A549 (cell line): ENCODE data around the gene TNS2. TPM values are rescaled to one million over a fixed set of nuclear protein-coding genes. Genes with fewer than 3 reads are reported as not detected.
A peak's percentile ranks its signal among the peaks of the same experiment; 100 is the strongest.

Experiments used
- ATAC-seq, 2 experiments: fragments of 200-7000 bp in 1 of 2; fragments of >200 bp in 1 of 2; cut with Nextera tagmentation in 1 of 2; cut with Tn5 transposase in 1 of 2; 3 replicates each; pipeline versions ENCODE4 v1.8.0 to v1.9.1; 2018 to 2020; ENCODE audit warnings: mild to moderate bottlenecking in 1 of 2, moderate library complexity in 1 of 2
- CTCF ChIA-PET: fragments of 300-600 bp; sonication (Branson Sonifier 250); formaldehyde crosslinking; extraction: SDS; loops from one replicate; lab custom pipeline; 2021; ENCODE audit warnings: antibody characterized with exemption, inconsistent platforms; lab: Yijun Ruan, JAX
- POLR2A ChIA-PET: fragments of 350-600 bp; formaldehyde crosslinking; extraction: SDS; loops from one replicate; lab custom pipeline; 2021; ENCODE audit warnings: antibody characterized with exemption, inconsistent platforms; lab: Yijun Ruan, JAX
- DNase-seq, 2 experiments: peaks; one replicate each; pipeline versions ENCODE4 v3.0.0 to v3.0.0-alpha.2; 2011 to 2016; ENCODE audit warnings: low read depth in 1 of 2, low spot score in 1 of 2
- FAIRE-seq: peaks from 2 replicates; lab custom pipeline; 2011; peaks lifted over from hg19 to GRCh38; lab: Jason Lieb, UNC
- H3K27ac ChIP-seq, 2 experiments: fragments of >200 bp; sonication (Bioruptor Twin); formaldehyde crosslinking; 3 replicates each; pipeline ENCODE4 v1.5.1; 2016 to 2017
- H3K4me1 ChIP-seq: fragments of >200 bp; sonication (Bioruptor Twin); formaldehyde crosslinking; 3 replicates; pipeline ENCODE4 v1.6.1; 2016
- H3K4me2 ChIP-seq: fragments of >200 bp; sonication (Bioruptor Twin); formaldehyde crosslinking; 3 replicates; pipeline ENCODE4 v1.6.1; 2016
- H3K4me3 ChIP-seq: fragments of >200 bp; sonication (Bioruptor Twin); formaldehyde crosslinking; 3 replicates; pipeline ENCODE4 v1.5.1; 2016
- H3K9me3 ChIP-seq: fragments of >200 bp; sonication (Bioruptor Twin); formaldehyde crosslinking; 3 replicates; pipeline ENCODE4 v1.6.1; 2016
- CBX8 ChIP-seq: fragments of 200-600 bp; sonication (generic); IDR thresholded peaks from 2 replicates; pipeline ENCODE4 v1.6.1; 2016
- CHD4 ChIP-seq: fragments of 200-600 bp; sonication (generic); IDR thresholded peaks from 2 replicates; pipeline ENCODE4 v1.6.1; 2016; ENCODE audit warnings: antibody characterized with exemption, mild to moderate bottlenecking, borderline replicate concordance
- EHMT2 ChIP-seq: fragments of 200-600 bp; sonication (generic); IDR thresholded peaks from 2 replicates; pipeline ENCODE4 v1.6.1; 2016; ENCODE audit warnings: antibody characterized with exemption, low read depth, mild to moderate bottlenecking, moderate library complexity
- EP300 ChIP-seq, 2 experiments: fragments of >200 bp; sonication (Bioruptor Twin); formaldehyde crosslinking; IDR thresholded peaks; 2 replicates in 1 of 2; 3 replicates in 1 of 2; pipeline ENCODE4 v1.6.1; 2016 to 2017
- FOSB ChIP-seq: fragments of 250-450 bp; sonication (Bioruptor Pico); IDR thresholded peaks from 2 replicates; pipeline ENCODE4 v1.5.0; 2020; ENCODE audit warnings: mild to moderate bottlenecking, moderate library complexity
- HOXA7 ChIP-seq: fragments of 250-450 bp; sonication (Bioruptor Pico); IDR thresholded peaks from 2 replicates; pipeline ENCODE4 v1.5.0; 2020; ENCODE audit warnings: mild to moderate bottlenecking, moderate library complexity
- HOXB5 ChIP-seq: fragments of 250-450 bp; sonication (Bioruptor Pico); IDR thresholded peaks from 2 replicates; pipeline ENCODE4 v1.5.0; 2020; ENCODE audit warnings: mild to moderate bottlenecking, moderate library complexity
- JUN ChIP-seq, 2 experiments: fragments of >200 bp; sonication (Bioruptor Twin); formaldehyde crosslinking; IDR thresholded peaks; 2 replicates in 1 of 2; 3 replicates in 1 of 2; pipeline ENCODE4 v1.6.1; 2016 to 2017
- KDM1A ChIP-seq: fragments of 200-600 bp; sonication (generic); IDR thresholded peaks from 2 replicates; pipeline ENCODE4 v1.6.1; 2016; ENCODE audit warnings: low read depth, mild to moderate bottlenecking
- MAZ ChIP-seq: fragments of 150-350 bp; IDR thresholded peaks from 2 replicates; pipeline ENCODE4 v1.6.1; 2014; ENCODE audit warnings: antibody characterized with exemption, low read depth, low read length, borderline replicate concordance
- PHF8 ChIP-seq: fragments of 200-600 bp; sonication (generic); IDR thresholded peaks from 2 replicates; pipeline ENCODE4 v1.6.1; 2016; ENCODE audit warnings: low read depth, mild to moderate bottlenecking, antibody characterized with exemption, moderate library complexity, borderline replicate concordance
- POLR2AphosphoS2 ChIP-seq: conservative IDR thresholded peaks from 2 replicates; pipeline ENCODE4 v1.6.1; 2012; ENCODE audit warnings: low read length, improper control_type of control experiment, inconsistent platforms
- RARB ChIP-seq: fragments of 250-450 bp; sonication (Bioruptor Pico); IDR thresholded peaks from 2 replicates; pipeline ENCODE4 v1.8.0; 2021; ENCODE audit warnings: mild to moderate bottlenecking, moderate library complexity
- RCOR1 ChIP-seq: fragments of 150-350 bp; IDR thresholded peaks from 2 replicates; pipeline ENCODE4 v1.6.1; 2014; ENCODE audit warnings: antibody characterized with exemption, low read length, low read depth
- SREBF2 ChIP-seq: fragments of 450-650 bp; IDR thresholded peaks from 2 replicates; pipeline ENCODE4 v1.6.1; 2014; ENCODE audit warnings: mild to moderate bottlenecking, moderate library complexity
- ZC3H11A ChIP-seq: fragments of 450-650 bp; IDR thresholded peaks from 2 replicates; pipeline ENCODE4 v1.6.1; 2014; ENCODE audit warnings: antibody characterized with exemption, mild to moderate bottlenecking
- WGBS: methylation state at CpG from one replicate; pipeline ENCODE4 v1.1.6; 2017; ENCODE audit errors: missing lambda C conversion rate; 5-methylcytosine and 5-hydroxymethylcytosine counted together
- polyA plus RNA-seq, 4 experiments: library from polyadenylated mRNA; depleted of rRNA in 3 of 4; stranded (reverse); fragments of >200 nt; fragmentation: RNase III in 1 of 4; extraction: RNeasy Plus Mini Kit Qiagen cat#74134 plus additional on column Dnase treatment in 1 of 4; gene quantifications; 2 replicates in 3 of 4; 3 replicates in 1 of 4; pipeline ENCODE4 v1.2.3, GENCODE V29; 2011 to 2017
- TF ChIP-seq, protein P1 (sequence below): IDR thresholded peaks from 2 replicates; pipeline ENCODE4 v1.6.1; 2012; ENCODE audit warnings: low read depth, borderline replicate concordance
- TF ChIP-seq, protein P2 (sequence below): fragments of 150-350 bp; IDR thresholded peaks from 2 replicates; pipeline ENCODE4 v1.6.1; 2014; ENCODE audit warnings: low read depth, mild to moderate bottlenecking, low read length
- TF ChIP-seq, protein P3 (sequence below): fragments of >200 bp; sonication (Bioruptor Twin); formaldehyde crosslinking; IDR thresholded peaks from 3 replicates; pipeline ENCODE4 v1.5.1; 2016
- TF ChIP-seq, protein P4 (sequence below): IDR thresholded peaks from 2 replicates; pipeline ENCODE4 v1.6.1; 2012
- TF ChIP-seq, protein P5 (sequence below): fragments of 250-450 bp; sonication (Bioruptor Pico); IDR thresholded peaks from 2 replicates; pipeline ENCODE4 v1.5.0; 2021; ENCODE audit warnings: mild to moderate bottlenecking, moderate library complexity, borderline replicate concordance

TNS2 gene
- polyA plus RNA-seq, 2 of the 4 experiments (the other 2 are of a cell fraction): 11.5 to 15.3 TPM

DNA sequence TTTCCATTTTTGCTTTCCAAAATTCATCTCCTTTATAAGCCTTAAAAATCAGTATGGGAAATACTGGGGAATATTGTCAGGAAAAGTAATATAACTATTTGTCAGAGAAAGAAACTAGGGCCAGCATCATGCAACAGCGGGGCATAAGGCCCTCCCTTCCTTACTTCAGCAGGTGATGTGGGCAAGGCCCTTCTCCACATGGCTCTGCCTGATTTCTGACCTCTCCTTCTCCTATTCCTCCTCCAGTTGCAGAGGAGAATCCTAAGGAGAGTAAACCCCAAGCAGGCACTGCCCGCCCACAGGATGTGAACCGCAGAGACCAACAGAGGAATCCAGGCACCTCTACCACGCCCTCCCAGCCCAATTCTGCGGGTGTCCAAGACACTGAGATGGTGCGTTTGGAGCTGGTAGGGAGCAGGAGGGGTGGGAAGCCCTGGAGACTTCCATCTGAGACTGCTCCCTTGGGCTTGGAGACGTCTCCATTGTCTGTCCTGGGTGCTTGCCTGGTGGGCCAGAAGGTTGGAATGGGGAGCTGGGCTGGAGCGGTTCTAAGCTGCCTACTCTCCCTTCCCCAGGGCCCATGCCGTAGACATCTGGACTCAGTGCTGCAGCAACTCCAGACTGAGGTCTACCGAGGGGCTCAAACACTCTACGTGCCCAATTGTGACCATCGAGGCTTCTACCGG is 50.7 kb downstream of the TNS2 start:
- Histone ChIP-seq H3K4me1 (peaks cover 40% of the 10 kb centered on the region), H3K4me2 (no peak overlapping the region), H3K9me3 (no peaks in the 10 kb centered on the region), H3K4me3 (no peak overlapping the region), H3K27ac (peak overlapping the region in 1 of 2 experiments; percentile 76; a peak in 3 of 6 replicates)
- ATAC-seq (no peak), FAIRE-seq (no peak), DNase-seq (no peak)
- TF ChIP-seq, protein P1, sequence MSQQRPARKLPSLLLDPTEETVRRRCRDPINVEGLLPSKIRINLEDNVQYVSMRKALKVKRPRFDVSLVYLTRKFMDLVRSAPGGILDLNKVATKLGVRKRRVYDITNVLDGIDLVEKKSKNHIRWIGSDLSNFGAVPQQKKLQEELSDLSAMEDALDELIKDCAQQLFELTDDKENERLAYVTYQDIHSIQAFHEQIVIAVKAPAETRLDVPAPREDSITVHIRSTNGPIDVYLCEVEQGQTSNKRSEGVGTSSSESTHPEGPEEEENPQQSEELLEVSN: no peak
- no peak for TF ChIP-seq HOXB5 (CRISPR knock-in tag)
- TF ChIP-seq RCOR1: no peak
- no peak for TF ChIP-seq EHMT2
- no peak for TF ChIP-seq HOXA7 (CRISPR knock-in tag)
- TF ChIP-seq, protein P2, sequence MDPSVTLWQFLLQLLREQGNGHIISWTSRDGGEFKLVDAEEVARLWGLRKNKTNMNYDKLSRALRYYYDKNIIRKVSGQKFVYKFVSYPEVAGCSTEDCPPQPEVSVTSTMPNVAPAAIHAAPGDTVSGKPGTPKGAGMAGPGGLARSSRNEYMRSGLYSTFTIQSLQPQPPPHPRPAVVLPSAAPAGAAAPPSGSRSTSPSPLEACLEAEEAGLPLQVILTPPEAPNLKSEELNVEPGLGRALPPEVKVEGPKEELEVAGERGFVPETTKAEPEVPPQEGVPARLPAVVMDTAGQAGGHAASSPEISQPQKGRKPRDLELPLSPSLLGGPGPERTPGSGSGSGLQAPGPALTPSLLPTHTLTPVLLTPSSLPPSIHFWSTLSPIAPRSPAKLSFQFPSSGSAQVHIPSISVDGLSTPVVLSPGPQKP: no peak
- TF ChIP-seq CHD4: no peak
- no peak for TF ChIP-seq POLR2AphosphoS2
- TF ChIP-seq CBX8: no peak
- TF ChIP-seq, protein P3, sequence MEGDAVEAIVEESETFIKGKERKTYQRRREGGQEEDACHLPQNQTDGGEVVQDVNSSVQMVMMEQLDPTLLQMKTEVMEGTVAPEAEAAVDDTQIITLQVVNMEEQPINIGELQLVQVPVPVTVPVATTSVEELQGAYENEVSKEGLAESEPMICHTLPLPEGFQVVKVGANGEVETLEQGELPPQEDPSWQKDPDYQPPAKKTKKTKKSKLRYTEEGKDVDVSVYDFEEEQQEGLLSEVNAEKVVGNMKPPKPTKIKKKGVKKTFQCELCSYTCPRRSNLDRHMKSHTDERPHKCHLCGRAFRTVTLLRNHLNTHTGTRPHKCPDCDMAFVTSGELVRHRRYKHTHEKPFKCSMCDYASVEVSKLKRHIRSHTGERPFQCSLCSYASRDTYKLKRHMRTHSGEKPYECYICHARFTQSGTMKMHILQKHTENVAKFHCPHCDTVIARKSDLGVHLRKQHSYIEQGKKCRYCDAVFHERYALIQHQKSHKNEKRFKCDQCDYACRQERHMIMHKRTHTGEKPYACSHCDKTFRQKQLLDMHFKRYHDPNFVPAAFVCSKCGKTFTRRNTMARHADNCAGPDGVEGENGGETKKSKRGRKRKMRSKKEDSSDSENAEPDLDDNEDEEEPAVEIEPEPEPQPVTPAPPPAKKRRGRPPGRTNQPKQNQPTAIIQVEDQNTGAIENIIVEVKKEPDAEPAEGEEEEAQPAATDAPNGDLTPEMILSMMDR: no peak
- TF ChIP-seq JUN (IDR thresholded peaks at IDR 0.05): no peak
- no peak for TF ChIP-seq PHF8
- TF ChIP-seq RARB: no peak
- ChIA-PET CTCF (interaction anchor here (0.8 to 38.0 kb wide), 11 partner anchors 13 to 151 kb away, joined by 3 to 1424 read pairs (median 8); partner anchors contain the start of genes SPRYD3 and TNS2), POLR2A (no interaction called here)
- 87% methylated on average over 13 of the region's 13 CpGs for WGBS

DNA sequence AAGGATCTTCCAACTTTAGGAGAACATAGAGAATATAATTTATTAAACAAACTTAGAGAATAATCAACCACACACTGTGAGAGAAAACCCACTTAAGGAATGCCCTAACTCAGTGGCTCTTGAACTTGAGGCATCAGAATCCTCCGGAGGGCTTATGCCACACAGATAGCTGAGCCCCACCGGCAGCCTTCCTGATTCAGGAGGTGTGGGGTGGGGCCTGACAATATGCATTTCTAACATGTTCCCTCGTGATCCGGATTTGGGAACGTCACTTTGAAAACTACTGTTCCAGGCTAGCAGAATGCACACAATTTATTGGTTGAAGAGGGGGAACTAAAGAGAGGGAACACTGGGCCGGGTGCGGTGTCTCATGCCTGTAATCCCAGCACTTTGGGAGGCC is 51.4 kb downstream of the TNS2 start:
- POLR2A ChIA-PET: no interaction called here
- no peak overlapping the region for H3K4me3 ChIP-seq
- DNase-seq: no peak
- 85% methylated on average over 7 of the region's 7 CpGs for WGBS
- peaks cover 36% of the 10 kb centered on the region for H3K4me1 ChIP-seq
- no peak for TF ChIP-seq FOSB
- TF ChIP-seq SREBF2: no peak
- no peak for TF ChIP-seq MAZ
- TF ChIP-seq, protein P4, sequence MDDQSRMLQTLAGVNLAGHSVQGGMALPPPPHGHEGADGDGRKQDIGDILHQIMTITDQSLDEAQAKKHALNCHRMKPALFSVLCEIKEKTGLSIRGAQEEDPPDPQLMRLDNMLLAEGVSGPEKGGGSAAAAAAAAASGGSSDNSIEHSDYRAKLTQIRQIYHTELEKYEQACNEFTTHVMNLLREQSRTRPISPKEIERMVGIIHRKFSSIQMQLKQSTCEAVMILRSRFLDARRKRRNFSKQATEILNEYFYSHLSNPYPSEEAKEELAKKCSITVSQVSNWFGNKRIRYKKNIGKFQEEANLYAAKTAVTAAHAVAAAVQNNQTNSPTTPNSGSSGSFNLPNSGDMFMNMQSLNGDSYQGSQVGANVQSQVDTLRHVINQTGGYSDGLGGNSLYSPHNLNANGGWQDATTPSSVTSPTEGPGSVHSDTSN: no peak
- no peak for TF ChIP-seq ZC3H11A
- TF ChIP-seq EP300 (IDR thresholded peaks at IDR 0.05): no peak
- no peak for TF ChIP-seq KDM1A
- TF ChIP-seq, protein P5, sequence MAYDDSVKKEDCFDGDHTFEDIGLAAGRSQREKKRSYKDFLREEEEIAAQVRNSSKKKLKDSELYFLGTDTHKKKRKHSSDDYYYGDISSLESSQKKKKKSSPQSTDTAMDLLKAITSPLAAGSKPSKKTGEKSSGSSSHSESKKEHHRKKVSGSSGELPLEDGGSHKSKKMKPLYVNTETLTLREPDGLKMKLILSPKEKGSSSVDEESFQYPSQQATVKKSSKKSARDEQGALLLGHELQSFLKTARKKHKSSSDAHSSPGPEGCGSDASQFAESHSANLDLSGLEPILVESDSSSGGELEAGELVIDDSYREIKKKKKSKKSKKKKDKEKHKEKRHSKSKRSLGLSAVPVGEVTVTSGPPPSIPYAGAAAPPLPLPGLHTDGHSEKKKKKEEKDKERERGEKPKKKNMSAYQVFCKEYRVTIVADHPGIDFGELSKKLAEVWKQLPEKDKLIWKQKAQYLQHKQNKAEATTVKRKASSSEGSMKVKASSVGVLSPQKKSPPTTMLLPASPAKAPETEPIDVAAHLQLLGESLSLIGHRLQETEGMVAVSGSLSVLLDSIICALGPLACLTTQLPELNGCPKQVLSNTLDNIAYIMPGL (CRISPR knock-in tag): no peak
- CTCF ChIA-PET: interaction anchor here (0.8 to 38.0 kb wide), 8 partner anchors 13 to 150 kb away, joined by 3 to 1424 read pairs (median 10); partner anchors contain the start of genes SPRYD3 and TNS2
- no peak for FAIRE-seq
- ATAC-seq: no peak
- no peak overlapping the region for H3K4me2 ChIP-seq
- H3K9me3 ChIP-seq: no peaks in the 10 kb centered on the region
- peak overlapping the region in 1 of 2 experiments; percentile 76; a peak in 1 of 6 replicates for H3K27ac ChIP-seq
